GM18520 (cell line): ENCODE measurements around the gene DDR2.
"Not testable (repeated sequence)": the region's sequence is repeated elsewhere in the genome, so short reads cannot be mapped to it uniquely, and the experiment has no call there.

ENCODE experiments used
- ATAC-seq: cut with Tn5 transposase; IDR thresholded peaks from one replicate; pipeline ENCODE4 v1.9.1; 2021; ENCODE audit not compliant: unreplicated experiment

Gene DDR2

DNA sequence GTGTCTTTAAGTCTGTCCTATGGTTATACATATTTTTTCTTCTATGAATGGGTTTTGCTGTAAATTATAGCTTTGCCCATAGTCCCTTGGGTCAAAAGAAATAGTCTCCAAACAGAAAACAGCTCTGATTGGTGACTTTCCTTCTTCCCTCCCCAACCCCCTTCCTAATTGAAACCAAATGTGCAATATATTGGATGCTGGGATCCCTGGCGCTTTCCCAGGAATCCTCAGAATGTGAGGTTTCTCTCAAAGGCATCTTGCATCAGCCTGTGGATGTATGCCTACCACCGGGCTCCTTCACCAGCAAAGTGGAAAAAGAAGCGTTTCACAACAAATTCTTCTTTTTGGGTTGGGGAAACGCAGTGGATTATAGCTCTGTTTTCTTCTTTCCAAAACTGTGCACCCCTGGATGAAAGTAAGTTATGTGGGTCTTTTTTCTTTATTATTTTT is at the start of gene DDR2:
TSS of gene DDR2 (plus strand) at position 248 of the 450 bp plus-strand sequence. CDS start 86,600 bp downstream, outside the sequence.
- ATAC-seq: no peak

DNA sequence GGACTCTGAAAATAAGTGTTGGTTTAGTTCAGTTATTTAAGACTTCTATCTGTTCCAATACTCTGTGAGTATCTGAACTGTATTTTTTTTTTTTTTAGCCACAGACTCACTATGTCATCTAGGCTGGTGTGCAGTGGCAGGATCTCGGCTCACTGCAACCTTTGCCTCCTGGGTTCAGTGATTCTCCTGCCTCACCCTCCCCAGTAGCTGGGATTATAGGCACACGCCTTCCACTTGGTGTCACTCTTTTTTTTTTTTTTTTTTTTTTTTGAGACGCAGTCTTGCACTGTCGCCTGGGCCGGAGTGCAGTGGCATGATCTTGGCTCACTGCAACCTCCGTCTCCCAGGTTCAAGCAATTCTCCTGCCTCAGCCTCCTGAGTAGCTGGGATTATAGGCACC is 49.4 kb upstream of the DDR2 start:
- not testable (repeated sequence) for ATAC-seq

DNA sequence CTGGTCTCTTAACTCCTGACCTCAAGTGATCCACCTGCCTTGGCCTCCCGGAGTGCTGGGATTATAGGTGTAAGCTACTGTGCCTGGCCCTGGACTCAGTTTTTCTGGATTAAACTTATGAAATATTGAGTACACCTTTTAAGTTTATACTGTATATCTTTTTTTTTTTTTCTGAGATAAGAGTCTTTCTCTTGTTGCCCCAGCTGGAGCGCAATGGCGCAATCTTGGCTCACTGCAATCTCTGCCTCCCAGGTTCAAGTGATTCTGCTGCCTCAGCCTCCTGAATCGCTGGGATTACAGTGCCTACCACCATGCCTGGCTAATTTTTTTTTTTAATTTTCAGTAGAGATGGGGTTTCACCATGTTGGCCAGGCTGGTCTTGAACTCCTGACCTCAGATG is 47.2 kb upstream of the DDR2 start:
- ATAC-seq: not testable (repeated sequence)

DNA sequence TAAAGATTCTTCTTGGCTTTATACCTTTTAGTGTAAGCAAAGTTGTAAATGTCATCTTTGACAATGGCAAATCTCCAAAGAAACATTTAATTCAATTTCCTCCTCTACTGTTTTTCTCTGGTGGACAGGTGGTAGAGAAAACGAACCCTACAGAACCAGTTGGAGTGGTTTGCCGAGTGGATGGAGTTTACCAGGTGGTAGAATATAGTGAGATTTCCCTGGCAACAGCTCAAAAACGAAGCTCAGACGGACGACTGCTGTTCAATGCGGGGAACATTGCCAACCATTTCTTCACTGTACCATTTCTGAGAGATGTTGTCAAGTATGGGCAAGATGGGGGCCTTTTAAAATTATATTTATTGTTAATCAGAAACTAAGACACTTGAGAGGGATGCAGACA is 44.9 kb upstream of the DDR2 start:
- no peak for ATAC-seq

DNA sequence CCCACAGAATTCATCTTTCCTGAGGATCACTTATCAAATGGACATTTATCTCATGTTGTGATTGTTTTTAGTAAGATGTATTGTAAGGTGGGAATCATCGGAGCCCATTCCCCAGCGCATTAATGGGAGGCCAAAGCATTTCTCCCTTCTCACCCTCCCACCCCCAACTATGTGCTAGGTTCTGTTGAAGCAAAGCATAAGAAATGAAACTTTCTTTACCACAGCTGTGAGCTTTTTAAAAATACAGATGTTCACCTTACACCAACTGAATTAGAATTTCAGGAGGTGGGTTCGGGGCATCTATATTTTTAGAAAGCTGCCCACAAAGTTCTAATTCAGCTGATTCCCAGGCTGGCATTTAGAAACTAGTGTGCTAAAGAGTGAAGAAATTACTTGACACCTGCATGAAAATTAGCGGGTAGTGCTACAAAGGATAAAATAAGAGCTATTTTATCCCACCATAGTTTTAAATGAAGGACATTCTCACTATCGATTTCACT is 44.5 kb upstream of the DDR2 start:
- no peak for ATAC-seq

DNA sequence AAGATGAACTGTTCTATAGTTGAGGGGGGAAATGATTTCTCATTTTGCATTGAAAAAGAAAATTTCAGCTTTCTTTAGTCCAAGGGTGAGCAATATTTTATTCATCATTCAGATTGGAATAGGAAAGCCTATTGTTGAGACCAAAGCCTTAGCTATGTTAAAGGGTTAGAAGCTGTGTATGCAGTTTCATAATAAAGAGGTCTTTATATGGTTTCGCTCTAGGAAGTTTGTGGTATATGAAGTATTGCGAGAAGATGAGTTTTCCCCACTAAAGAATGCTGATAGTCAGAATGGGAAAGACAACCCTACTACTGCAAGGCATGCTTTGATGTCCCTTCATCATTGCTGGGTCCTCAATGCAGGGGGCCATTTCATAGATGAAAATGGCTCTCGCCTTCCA is 42.2 kb upstream of the DDR2 start:
- ATAC-seq: no peak

DNA sequence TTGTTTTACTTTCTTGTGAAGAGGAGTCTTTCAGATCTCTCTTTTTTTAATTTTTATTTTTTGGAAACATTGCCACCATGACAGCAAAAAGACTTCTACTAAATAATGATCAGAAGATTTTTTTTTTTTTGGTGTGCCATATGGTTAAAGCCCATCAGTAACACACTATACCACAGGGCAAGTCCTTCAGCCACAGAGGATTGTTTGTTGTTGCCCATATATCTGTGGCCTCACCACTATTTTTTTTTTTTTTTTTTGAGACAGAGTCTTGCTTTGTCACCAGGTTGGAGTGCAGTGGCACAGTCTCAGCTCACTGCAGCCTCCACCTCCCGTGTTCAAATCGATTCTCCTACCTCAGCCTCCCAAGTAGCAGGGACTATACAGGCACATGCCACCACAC is 41.6 kb upstream of the DDR2 start:
- ATAC-seq: no peak

DNA sequence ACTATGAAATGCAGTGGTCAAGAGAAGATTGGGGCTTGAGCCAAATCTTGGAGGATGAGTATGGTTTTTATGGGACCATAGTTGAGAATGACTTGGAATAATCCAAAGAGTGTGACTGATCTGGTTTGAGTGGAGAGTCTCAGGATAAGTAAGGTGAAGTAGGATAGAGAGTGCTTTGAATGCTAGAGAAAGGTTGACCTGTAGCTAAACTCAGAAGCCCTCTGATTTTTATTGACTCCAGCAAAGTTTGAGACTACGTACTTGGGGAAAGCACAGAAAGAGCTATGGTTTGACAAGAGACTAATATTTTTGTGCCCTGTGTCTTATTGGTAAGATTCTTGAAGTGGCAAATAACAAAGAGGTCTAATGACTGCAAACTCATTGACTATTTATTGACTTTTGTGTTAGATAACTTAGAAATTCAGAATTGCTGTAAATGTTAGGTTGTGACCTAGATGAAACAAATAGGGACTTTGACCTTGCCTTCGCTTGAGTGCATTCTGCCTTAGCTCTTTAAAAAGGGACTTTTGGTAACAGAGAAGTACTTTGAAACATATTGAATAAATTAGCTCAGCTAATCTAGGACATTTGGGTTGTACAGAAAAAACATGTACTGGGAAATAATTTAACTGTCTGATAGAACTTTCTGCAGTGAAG is 35.6 kb upstream of the DDR2 start:
- no peak for ATAC-seq

DNA sequence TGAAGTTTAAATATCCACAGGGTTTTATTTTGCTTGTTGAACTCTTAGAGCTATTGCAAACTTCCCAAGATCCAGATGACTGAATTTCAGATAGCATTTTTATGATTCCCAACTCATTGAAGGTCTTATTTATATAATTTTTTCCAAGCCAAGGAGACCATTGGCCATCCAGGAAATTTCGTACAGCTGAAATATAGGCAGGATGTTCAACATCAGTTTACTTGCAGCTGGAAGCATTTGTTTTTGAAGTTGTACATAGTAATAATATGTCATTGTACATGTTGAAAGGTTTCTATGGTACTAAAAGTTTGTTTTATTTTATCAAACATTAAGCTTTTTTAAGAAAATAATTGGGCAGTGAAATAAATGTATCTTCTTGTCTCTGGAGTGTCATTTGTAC is 32.8 kb upstream of the DDR2 start:
- no peak for ATAC-seq

DNA sequence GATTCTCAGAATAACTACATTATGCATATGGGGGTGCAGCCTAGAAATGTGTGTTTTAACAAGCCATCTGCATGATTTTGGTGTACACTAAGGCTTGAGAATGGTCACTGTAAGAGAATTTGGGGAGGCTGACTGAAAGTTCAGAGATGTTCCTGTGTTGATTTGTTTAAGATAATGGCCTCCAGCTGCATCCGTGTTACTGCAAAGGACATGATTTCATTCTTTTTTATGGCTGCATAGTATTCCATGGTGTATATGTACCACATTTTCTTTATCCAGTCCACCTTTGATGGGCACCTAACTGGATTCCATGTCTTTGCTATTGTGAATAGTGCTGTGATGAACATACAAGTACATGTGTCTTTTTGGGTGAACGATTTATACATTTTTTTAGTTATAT is 29.1 kb upstream of the DDR2 start:
- not testable (repeated sequence) for ATAC-seq

DNA sequence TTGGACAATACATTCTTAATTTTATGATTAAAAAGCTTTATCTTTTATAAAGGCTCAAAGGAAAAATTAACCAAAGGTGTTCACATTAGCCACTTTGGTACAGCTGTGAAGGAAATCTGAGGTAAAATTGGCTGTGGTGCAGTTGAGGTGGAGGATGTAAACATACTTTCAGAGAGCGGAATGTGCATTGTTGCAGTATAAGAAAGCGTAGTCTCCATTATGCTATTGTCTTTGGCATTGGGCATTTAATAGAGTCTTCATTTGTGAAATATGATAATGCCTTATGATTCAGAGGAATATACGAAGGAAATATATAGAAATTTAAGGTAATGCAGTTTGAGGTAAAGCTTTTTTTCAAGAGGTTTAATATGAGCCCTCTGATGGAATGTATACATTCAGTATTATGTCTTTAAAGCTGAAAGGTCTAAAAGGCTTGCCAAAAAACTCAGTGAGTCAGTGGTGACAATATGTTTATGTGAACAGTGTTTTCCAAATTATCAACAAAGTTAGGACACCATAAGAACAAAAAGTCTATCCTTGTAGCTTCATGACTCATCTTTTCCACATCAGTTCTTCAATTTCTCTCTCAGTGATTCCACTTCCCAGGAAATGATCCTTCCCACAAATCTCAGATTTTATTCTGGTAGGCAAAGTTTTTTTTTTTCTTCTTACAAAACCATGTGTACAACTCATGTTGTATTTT is 26.9 kb upstream of the DDR2 start:
- ATAC-seq: no peak

DNA sequence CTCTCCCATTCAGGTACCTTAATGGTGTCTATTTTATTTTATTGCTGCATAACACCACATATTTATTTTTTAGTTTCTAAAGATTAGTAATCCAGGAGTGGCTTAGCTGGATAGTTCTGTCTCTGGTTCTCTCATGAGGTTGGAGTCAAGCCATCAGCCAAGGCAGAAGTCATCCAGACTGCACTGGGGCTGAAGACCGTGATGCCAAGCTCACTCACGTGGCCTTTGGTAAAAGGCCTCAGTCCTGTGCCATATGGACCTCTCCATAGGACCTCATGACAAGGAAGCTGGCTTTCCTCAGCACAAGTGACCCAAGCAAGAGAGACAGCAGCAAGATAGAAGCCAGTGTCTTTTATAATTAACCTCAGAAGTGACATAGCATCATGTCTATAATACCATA is 23.0 kb upstream of the DDR2 start:
- no peak for ATAC-seq

DNA sequence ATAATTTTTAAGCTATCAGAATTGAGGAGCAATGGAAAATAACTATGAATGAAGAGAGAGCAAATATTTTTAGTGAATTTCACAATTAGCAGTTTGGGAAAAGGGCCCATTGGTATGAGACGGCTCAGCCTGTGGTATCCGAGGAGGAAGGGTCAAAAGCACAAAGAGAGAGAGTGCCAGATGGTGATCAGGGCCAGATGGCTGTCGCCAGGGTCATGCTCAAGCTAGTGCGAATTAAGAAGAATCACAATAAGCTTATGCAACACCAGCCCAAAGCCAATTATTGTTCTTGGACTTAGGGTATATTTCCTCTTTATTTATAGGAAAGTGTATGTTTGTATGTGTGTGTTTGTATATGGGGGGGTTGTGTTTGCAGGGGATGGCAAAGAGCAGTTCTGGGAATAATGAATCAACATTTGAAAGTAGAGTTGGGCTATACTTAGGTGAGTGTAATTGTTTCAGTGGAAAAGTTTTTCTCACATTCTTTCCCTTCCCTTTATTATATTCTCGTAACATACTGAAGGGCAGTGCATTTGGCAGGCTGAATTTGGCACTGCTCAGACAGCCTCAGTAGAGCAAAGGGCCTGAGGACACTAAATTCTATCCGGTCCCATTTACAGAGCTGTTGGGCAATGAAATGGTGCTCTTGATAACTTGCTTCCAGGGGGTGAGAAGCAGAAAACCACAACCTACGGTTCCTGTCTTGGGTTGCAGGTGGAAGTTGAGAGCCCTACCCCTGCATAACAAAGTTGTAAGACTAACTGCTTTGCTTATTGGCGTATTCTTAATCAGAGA is 19.5 kb upstream of the DDR2 start:
- no peak for ATAC-seq

DNA sequence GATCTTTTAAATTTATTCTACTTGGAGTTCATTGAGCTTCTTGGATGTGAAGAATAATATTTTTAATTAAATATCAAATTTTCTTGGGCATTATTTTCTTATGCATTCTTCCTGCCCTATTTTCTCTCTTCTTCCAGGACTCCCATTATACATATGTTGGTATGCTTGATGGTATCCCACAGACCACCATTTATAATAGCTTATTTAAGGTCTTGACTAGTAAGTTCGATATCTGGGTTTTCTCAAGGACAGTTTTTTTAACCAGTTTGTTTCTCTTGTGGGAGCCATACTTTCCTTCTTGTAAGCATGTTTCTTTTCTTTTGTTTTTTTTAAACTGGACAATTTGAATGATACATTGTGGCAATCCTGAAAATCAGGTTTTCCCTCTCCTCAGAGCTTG is 15.4 kb upstream of the DDR2 start:
- ATAC-seq: no peak

DNA sequence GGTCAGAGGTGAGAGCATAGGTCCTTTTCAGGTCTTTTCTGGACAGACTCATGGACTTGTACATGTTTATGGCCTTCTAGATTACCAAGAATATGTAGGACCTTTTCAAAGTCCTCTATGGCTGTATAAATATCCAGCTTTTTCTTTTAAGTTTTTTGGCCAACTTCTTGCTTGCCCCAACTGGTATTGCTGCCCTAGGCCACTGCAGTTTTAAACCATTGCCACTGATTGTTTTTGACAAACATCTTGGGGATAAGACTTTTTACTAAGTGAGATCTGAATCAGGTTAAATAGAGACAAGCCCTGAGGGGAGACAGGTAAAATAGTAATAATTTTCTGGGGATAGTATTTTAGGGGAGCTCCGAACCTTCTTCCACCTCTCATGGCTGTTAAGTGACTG is 14.8 kb upstream of the DDR2 start:
- ATAC-seq: no peak

DNA sequence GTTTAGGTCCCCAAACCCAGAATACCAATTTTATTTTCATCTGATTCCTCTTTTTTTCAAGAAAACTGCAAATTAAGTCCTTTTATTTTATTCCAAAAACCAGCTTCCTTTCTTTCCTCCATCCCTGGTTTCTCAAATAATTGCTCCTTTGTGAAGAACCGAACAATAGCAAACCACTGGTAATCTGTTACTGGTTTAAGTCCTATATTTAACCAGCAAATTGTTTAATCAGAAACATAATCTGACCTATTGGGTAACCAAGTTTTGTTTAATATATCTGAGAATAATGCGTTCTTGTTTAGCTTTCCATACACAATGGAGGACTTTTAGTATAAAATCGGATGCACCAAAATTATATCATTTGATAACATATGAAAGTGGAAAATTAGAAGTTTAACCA is 13.2 kb upstream of the DDR2 start:
- no peak for ATAC-seq

DNA sequence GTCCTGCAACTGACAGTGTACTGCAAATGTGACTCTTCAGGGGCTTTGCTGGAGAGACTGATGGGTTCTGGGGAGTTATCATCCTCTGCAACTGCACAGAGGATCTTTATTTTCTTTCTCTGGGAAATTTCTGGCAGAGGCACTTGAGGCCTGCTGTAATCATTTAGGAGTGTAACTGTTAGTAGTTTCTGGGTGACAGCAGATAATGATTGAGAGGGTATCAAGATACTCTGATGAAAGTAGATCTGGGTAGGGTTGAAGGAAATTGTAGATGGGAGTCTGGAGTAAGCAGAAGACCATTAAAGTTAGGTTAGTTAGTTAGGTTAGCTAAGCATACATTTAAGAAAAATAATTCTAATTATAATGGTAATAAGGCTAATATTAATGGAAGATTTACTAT is 11.0 kb upstream of the DDR2 start:
- no peak for ATAC-seq

DNA sequence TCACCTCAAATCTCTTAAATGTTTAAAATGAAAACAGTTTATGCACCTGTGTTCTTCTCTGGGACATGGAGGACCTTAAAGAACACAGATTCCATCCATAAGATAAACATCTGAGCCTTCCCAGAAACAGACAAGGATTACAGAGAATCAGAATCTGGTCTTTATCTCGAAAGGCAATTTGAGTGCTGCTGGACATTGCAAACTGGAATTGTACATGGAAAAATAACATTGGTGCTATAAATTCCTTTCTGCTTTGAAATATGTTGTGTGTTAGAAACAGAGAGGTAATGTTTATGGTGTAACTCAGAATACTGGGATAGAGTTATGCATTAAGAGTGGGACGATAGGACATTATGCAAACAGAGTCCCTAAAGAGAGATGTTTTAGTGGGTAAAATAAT is 6.6 kb upstream of the DDR2 start:
- ATAC-seq: no peak

DNA sequence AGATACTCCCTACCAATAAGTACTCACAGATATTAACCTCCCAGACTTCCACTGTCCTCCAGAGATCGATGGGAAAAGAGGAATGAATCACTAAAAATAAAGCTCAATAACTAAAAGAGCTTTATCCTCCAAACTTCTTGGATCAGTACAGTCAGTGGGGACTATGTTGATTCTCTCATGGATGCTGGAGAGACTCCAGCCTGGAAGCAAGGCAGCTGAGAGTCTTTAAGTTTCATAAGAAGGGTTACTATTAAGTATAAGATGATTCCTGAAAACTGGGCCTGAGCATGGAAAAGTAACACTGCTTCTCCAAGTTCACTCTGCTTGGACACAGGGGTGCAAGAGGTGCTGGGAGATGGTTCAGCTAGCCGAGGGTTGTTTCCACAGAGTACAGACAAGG is 6.2 kb upstream of the DDR2 start:
- ATAC-seq: no peak

DNA sequence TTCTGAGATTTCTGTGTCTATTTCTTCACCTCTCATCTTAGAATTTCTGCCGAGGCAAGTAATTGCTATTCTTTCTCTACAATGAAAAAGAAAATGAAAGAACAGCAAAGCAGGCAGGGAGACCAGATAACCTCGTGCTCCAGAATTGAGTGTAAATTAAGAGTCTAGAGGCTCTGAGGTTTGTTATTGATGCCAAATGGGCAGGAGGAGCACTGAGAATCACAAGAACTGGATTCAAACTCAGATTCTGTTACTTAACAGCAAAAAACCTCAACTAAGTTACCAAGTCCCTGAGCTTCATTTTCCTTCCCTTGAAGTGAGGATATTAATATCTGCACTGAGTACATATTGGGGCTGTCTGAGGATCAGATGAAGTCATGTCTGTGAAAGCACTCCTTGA is 5.5 kb upstream of the DDR2 start:
- ATAC-seq: no peak

DNA sequence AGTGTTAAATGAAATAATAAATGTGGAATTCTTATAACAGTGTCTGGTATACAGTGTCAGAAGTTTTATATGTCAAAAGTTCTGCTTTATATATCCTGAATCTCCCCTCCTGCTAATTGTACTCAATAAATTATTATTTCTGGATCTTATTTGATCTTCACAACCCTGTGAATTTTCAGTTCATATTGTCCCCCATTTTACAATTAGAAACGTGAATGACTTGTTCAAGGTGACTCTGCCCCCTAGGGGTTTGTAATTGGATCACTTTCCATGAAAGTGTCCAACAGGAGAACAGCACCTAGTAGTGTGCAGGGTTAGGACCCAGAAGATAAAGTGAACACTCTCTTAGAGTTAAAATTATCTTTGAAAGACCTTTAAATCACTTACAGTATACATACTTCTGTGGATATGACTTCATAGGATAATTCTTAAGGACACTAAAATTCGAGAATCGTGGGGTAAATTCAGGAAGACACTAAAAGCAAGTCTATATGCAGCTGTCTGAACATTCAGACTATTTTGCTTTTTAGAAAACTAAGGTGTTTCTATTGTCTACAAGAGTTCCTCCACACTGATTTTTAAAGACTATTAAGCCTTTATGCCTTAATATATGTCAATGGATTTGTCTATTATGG is 4.5 kb upstream of the DDR2 start:
- ATAC-seq: no peak
